WTC11 (cell line): ENCODE data around the gene BRAF. TPM values are rescaled to one million over a fixed set of nuclear protein-coding genes. Genes with fewer than 3 reads are reported as not detected.

Experiments
- ATAC-seq: fragments of 200-7000 bp; cut with Tn5 transposase; 2 replicates; pipeline ENCODE4 v1.10.0; 2021; ENCODE audit warnings: mild to moderate bottlenecking, moderate library complexity
- CTCF ChIA-PET: fragments of 300-600 bp; sonication (Branson Sonifier 250); formaldehyde crosslinking; loops from one replicate; lab custom pipeline; 2021; ENCODE audit warnings: antibody characterized with exemption; lab: Charles Lee
- POLR2A ChIA-PET: fragments of 350-600 bp; sonication (Branson Sonifier 250); formaldehyde crosslinking; loops from one replicate; lab custom pipeline; 2021; ENCODE audit warnings: antibody characterized with exemption; lab: Charles Lee
- DNase-seq: peaks from one replicate; pipeline ENCODE4 v3.0.0; 2021; ENCODE audit warnings: low spot score
- H3K27ac Mint-ChIP-seq: 2 replicates; pipeline ENCODE4 v1.8.0; 2021; ENCODE audit warnings: mixed read lengths
- H3K27me3 Mint-ChIP-seq: 2 replicates; pipeline ENCODE4 v1.8.0; 2021; ENCODE audit warnings: low read depth, mild to moderate bottlenecking, moderate library complexity, mixed read lengths
- H3K36me3 Mint-ChIP-seq: 2 replicates; pipeline ENCODE4 v1.8.0; 2021; ENCODE audit warnings: mixed read lengths
- H3K4me1 Mint-ChIP-seq: 2 replicates; pipeline ENCODE4 v1.8.0; 2022; ENCODE audit warnings: mixed read lengths
- H3K4me3 Mint-ChIP-seq: 2 replicates; pipeline ENCODE4 v1.8.0; 2021; ENCODE audit warnings: mild to moderate bottlenecking, moderate library complexity, mixed read lengths
- H3K9me3 Mint-ChIP-seq: 2 replicates; pipeline ENCODE4 v1.8.0; 2021; ENCODE audit warnings: mixed read lengths
- AFF4 ChIP-seq: sonication (generic); formaldehyde crosslinking; IDR thresholded peaks from 2 replicates; pipeline ENCODE4 v1.8.1; 2023; ENCODE audit warnings: mild to moderate bottlenecking, missing genetic modification reagents, borderline replicate concordance
- E2F4 ChIP-seq: sonication (generic); formaldehyde crosslinking; IDR thresholded peaks from 2 replicates; pipeline ENCODE4 v1.8.1; 2022; ENCODE audit warnings: low read depth, mild to moderate bottlenecking, moderate library complexity, missing genetic modification reagents, borderline replicate concordance
- GABPB1 ChIP-seq: sonication (generic); formaldehyde crosslinking; IDR thresholded peaks from 2 replicates; pipeline ENCODE4 v1.8.1; 2023; ENCODE audit warnings: mild to moderate bottlenecking, missing genetic modification reagents
- JUN ChIP-seq: sonication (generic); formaldehyde crosslinking; IDR thresholded peaks from 2 replicates; pipeline ENCODE4 v1.8.0; 2023; ENCODE audit warnings: mild to moderate bottlenecking, missing genetic modification reagents
- MAX ChIP-seq: sonication (generic); formaldehyde crosslinking; IDR thresholded peaks from 2 replicates; pipeline ENCODE4 v1.8.0; 2022; ENCODE audit warnings: mild to moderate bottlenecking, missing genetic modification reagents
- MYBL2 ChIP-seq: sonication (generic); formaldehyde crosslinking; IDR thresholded peaks from 2 replicates; pipeline ENCODE4 v1.8.1; 2023; ENCODE audit warnings: mild to moderate bottlenecking, moderate library complexity, missing genetic modification reagents
- NFATC4 ChIP-seq: fragments of 250-450 bp; sonication (Bioruptor Pico); IDR thresholded peaks from 2 replicates; pipeline ENCODE4 v1.9.0; 2021; ENCODE audit warnings: mild to moderate bottlenecking
- NFE2L1 ChIP-seq: sonication (generic); formaldehyde crosslinking; IDR thresholded peaks from 2 replicates; pipeline ENCODE4 v1.8.1; 2023; ENCODE audit warnings: missing genetic modification reagents
- NFYB ChIP-seq: sonication (generic); formaldehyde crosslinking; conservative IDR thresholded peaks from 2 replicates; pipeline ENCODE4 v1.8.0; 2022; ENCODE audit warnings: low read depth, missing genetic modification reagents
- NR1H2 ChIP-seq: sonication (generic); formaldehyde crosslinking; IDR thresholded peaks from 2 replicates; pipeline ENCODE4 v1.9.0; 2021; ENCODE audit warnings: mild to moderate bottlenecking, moderate library complexity, missing genetic modification reagents
- RELA ChIP-seq: sonication (generic); formaldehyde crosslinking; IDR thresholded peaks from 2 replicates; pipeline ENCODE4 v1.8.1; 2022; ENCODE audit warnings: missing genetic modification reagents, mild to moderate bottlenecking, borderline replicate concordance
- SP1 ChIP-seq: sonication (generic); formaldehyde crosslinking; conservative IDR thresholded peaks from 2 replicates; pipeline ENCODE4 v1.8.1; 2022; ENCODE audit warnings: missing genetic modification reagents
- TEAD4 ChIP-seq: sonication (generic); formaldehyde crosslinking; IDR thresholded peaks from 2 replicates; pipeline ENCODE4 v1.8.0; 2022; ENCODE audit warnings: mild to moderate bottlenecking, missing genetic modification reagents
- TP53 ChIP-seq: sonication (generic); formaldehyde crosslinking; IDR thresholded peaks from 2 replicates; pipeline ENCODE4 v1.8.1; 2023; ENCODE audit warnings: mild to moderate bottlenecking, missing genetic modification reagents
- USF1 ChIP-seq: sonication (generic); formaldehyde crosslinking; IDR thresholded peaks from 2 replicates; pipeline ENCODE4 v1.8.0; 2022; ENCODE audit warnings: mild to moderate bottlenecking, missing genetic modification reagents
- USF2 ChIP-seq: sonication (generic); formaldehyde crosslinking; IDR thresholded peaks from 2 replicates; pipeline ENCODE4 v1.8.1; 2023; ENCODE audit warnings: mild to moderate bottlenecking, missing genetic modification reagents, moderate library complexity
- ZMAT4 ChIP-seq: fragments of 250-450 bp; sonication (Bioruptor Pico); IDR thresholded peaks from 2 replicates; pipeline ENCODE4 v1.9.0; 2021; ENCODE audit warnings: mild to moderate bottlenecking
- ZNF121 ChIP-seq: sonication (generic); formaldehyde crosslinking; IDR thresholded peaks from 2 replicates; pipeline ENCODE4 v1.8.0; 2023; ENCODE audit warnings: missing genetic modification reagents
- ZNF138 ChIP-seq: sonication (generic); formaldehyde crosslinking; conservative IDR thresholded peaks from 2 replicates; pipeline ENCODE4 v1.8.1; 2022; ENCODE audit warnings: mild to moderate bottlenecking, moderate library complexity, missing genetic modification reagents
- ZNF416 ChIP-seq: fragments of 250-450 bp; sonication (Bioruptor Pico); IDR thresholded peaks from 2 replicates; pipeline ENCODE4 v1.9.0; 2021; ENCODE audit warnings: mild to moderate bottlenecking, inconsistent platforms
- ZNF512 ChIP-seq: sonication (generic); formaldehyde crosslinking; IDR thresholded peaks from 2 replicates; pipeline ENCODE4 v1.8.1; 2022; ENCODE audit warnings: missing genetic modification reagents, borderline replicate concordance
- ZNF671 ChIP-seq: fragments of 250-450 bp; sonication (Bioruptor Pico); IDR thresholded peaks from 2 replicates; pipeline ENCODE4 v1.8.0; 2021; ENCODE audit warnings: mild to moderate bottlenecking
- total RNA-seq: library from RNA; stranded (reverse); gene quantifications from 3 replicates; pipeline ENCODE4 v1.2.3, GENCODE V29; 2021

The BRAF gene
- total RNA-seq, 1 experiment from 2014 or later = 29.2 TPM

- TF ChIP-seq ZNF512 (CRISPR knock-in tag) (no peak), ZNF121 (CRISPR knock-in tag) (no peak), NR1H2 (no peak), JUN (CRISPR knock-in tag) (no peak)
Observed at GRCh38 chr7:140903741-140904480, 20.8 kb downstream of the BRAF start (continued).

GRCh38 chr7:140902303-140902953 is 22.3 kb downstream of the BRAF start:
- TF ChIP-seq TEAD4 (no peak), ZNF416 (CRISPR knock-in tag) (no peak), E2F4 (CRISPR knock-in tag) (no peak), USF1 (CRISPR knock-in tag) (no peak), NFYB (CRISPR knock-in tag) (no peak), ZNF671 (CRISPR knock-in tag) (no peak), ZNF138 (CRISPR knock-in tag) (no peak), SP1 (CRISPR knock-in tag) (no peak), RELA (no peak), MAX (CRISPR knock-in tag) (no peak), ZNF121 (CRISPR knock-in tag) (no peak), NFE2L1 (CRISPR knock-in tag) (no peak), JUN (CRISPR knock-in tag) (no peak)
- Mint-ChIP-seq H3K27me3 (no peaks in the 10 kb centered on the region), H3K4me1 (peaks cover 24% of the 10 kb centered on the region), H3K4me3 (no peak overlapping the region), H3K27ac (no peak overlapping the region; the same call in 1 of the 2 replicates), H3K9me3 (peaks cover 13% of the 10 kb centered on the region), H3K36me3 (peaks cover 19% of the 10 kb centered on the region)
- DNase-seq (no peak), ATAC-seq (no peak)
- ChIA-PET CTCF (interaction anchor here (0.7 kb wide), 1 partner anchor 932 kb away, joined by 3 read pairs; no protein-coding TSS in a partner anchor), POLR2A (interaction anchor here (0.6 kb wide), 1 partner anchor 81 kb away, joined by 5 read pairs; no protein-coding TSS in a partner anchor)

GRCh38 chr7:140901941-140902302 is 22.8 kb downstream of the BRAF start:
- ChIA-PET POLR2A (interaction anchor here (0.6 kb wide), 1 partner anchor 81 kb away, joined by 5 read pairs; no protein-coding TSS in a partner anchor), CTCF (interaction anchor here (1.4 kb wide), 1 partner anchor 82 kb away, joined by 4 read pairs; no protein-coding TSS in a partner anchor)
- no peaks in the 10 kb centered on the region for H3K27me3 Mint-ChIP-seq
- H3K36me3 Mint-ChIP-seq = peaks cover 19% of the 10 kb centered on the region
- DNase-seq = no peak
- H3K9me3 Mint-ChIP-seq = peaks cover 13% of the 10 kb centered on the region
- no peak for ATAC-seq
- H3K4me1 Mint-ChIP-seq = peaks cover 24% of the 10 kb centered on the region
- H3K27ac Mint-ChIP-seq = no peak overlapping the region
- no peak overlapping the region for H3K4me3 Mint-ChIP-seq
- TF ChIP-seq NFATC4 (CRISPR knock-in tag) (no peak), TEAD4 (no peak), ZMAT4 (CRISPR knock-in tag) (no peak), MYBL2 (CRISPR knock-in tag) (no peak), GABPB1 (no peak), USF2 (CRISPR knock-in tag) (no peak), TP53 (no peak), AFF4 (CRISPR knock-in tag) (no peak)
